ENCODE measurements around the gene ZC3H4. TPM values are rescaled to one million over a fixed set of nuclear protein-coding genes. Genes with fewer than 3 reads are reported as not detected.
"Not testable (repeated sequence)": the region's sequence is repeated elsewhere in the genome, so short reads cannot be mapped to it uniquely, and the experiment has no call there.

The ZC3H4 gene
- total RNA-seq, 1 donor from 2014 or later: 43.5 TPM

- Mint-ChIP-seq H3K36me3 (ENCODE audit: low read depth) (peaks cover 6% of the 10 kb centered on the region), H3K27ac (ENCODE audit: unreplicated experiment) (no peak overlapping the region), H3K27me3 (ENCODE audit: low read depth) (no peaks in the 10 kb centered on the region), H3K4me1 (ENCODE audit: low read depth) (no peaks in the 10 kb centered on the region), H3K9me3 (ENCODE audit: low read depth) (no peaks in the 10 kb centered on the region), H3K4me3 (ENCODE audit: unreplicated experiment) (no peak overlapping the region)
- TF ChIP-seq CTCF (IDR thresholded peaks at IDR 0.05): no peak
- DNase-seq (ENCODE audit: low spot score): no peak
Measured at GRCh38 chr19:47065242-47065641, 48.3 kb downstream of the ZC3H4 start.

GRCh38 chr19:47063874-47064273 lies 49.7 kb downstream of the ZC3H4 start:
- no peak for DNase-seq (ENCODE audit: low spot score)

GRCh38 chr19:47058621-47059022 lies 55.0 kb downstream of the ZC3H4 start:
- peaks cover 18% of the 10 kb centered on the region for H3K4me1 Mint-ChIP-seq (ENCODE audit: low read depth)
- DNase-seq (ENCODE audit: low spot score): no peak
- no peaks in the 10 kb centered on the region for H3K27me3 Mint-ChIP-seq (ENCODE audit: low read depth)
- no peak overlapping the region for H3K27ac Mint-ChIP-seq (ENCODE audit: unreplicated experiment)
- H3K4me3 Mint-ChIP-seq (ENCODE audit: unreplicated experiment): no peak overlapping the region
- peaks cover 2% of the 10 kb centered on the region for H3K36me3 Mint-ChIP-seq (ENCODE audit: low read depth)
- no peaks in the 10 kb centered on the region for H3K9me3 Mint-ChIP-seq (ENCODE audit: low read depth)
- TF ChIP-seq CTCF (IDR thresholded peaks at IDR 0.05): no peak

More at GRCh38 chr19:47063874-47064273, 49.7 kb downstream of the ZC3H4 start:
- no peak overlapping the region for H3K4me3 Mint-ChIP-seq (ENCODE audit: unreplicated experiment)
- no peak for TF ChIP-seq CTCF (IDR thresholded peaks at IDR 0.05)
- no peaks in the 10 kb centered on the region for H3K27me3 Mint-ChIP-seq (ENCODE audit: low read depth)
- H3K9me3 Mint-ChIP-seq (ENCODE audit: low read depth): no peaks in the 10 kb centered on the region
- no peak overlapping the region for H3K27ac Mint-ChIP-seq (ENCODE audit: unreplicated experiment)
- H3K4me1 Mint-ChIP-seq (ENCODE audit: low read depth): no peaks in the 10 kb centered on the region
- peaks cover 5% of the 10 kb centered on the region for H3K36me3 Mint-ChIP-seq (ENCODE audit: low read depth)

GRCh38 chr19:47057328-47057727 lies 56.2 kb downstream of the ZC3H4 start:
- peaks cover 18% of the 10 kb centered on the region for H3K4me1 Mint-ChIP-seq (ENCODE audit: low read depth)
- DNase-seq (ENCODE audit: low spot score): no peak

GRCh38 chr19:47056411-47056810 lies 57.2 kb downstream of the ZC3H4 start:
- Mint-ChIP-seq H3K36me3 (ENCODE audit: low read depth) (no peaks in the 10 kb centered on the region), H3K27ac (ENCODE audit: unreplicated experiment) (no peak overlapping the region), H3K9me3 (ENCODE audit: low read depth) (no peaks in the 10 kb centered on the region), H3K4me1 (ENCODE audit: low read depth) (peaks cover 21% of the 10 kb centered on the region), H3K4me3 (ENCODE audit: unreplicated experiment) (no peak overlapping the region), H3K27me3 (ENCODE audit: low read depth) (no peaks in the 10 kb centered on the region)
- TF ChIP-seq CTCF (IDR thresholded peaks at IDR 0.05): no peak
- DNase-seq (ENCODE audit: low spot score): no peak

More at GRCh38 chr19:47057328-47057727, 56.2 kb downstream of the ZC3H4 start:
- Mint-ChIP-seq H3K27ac (ENCODE audit: unreplicated experiment) (peak overlapping the region; percentile 17), H3K27me3 (ENCODE audit: low read depth) (no peaks in the 10 kb centered on the region), H3K4me3 (ENCODE audit: unreplicated experiment) (no peak overlapping the region), H3K36me3 (ENCODE audit: low read depth) (peaks cover 2% of the 10 kb centered on the region), H3K9me3 (ENCODE audit: low read depth) (no peaks in the 10 kb centered on the region)
- no peak for TF ChIP-seq CTCF (IDR thresholded peaks at IDR 0.05)

- peak overlapping the region; percentile 67 for H3K27ac Mint-ChIP-seq (ENCODE audit: unreplicated experiment)
- DNase-seq (ENCODE audit: low spot score); H3K9me3 Mint-ChIP-seq (ENCODE audit: low read depth); H3K27me3 Mint-ChIP-seq (ENCODE audit: low read depth); H3K36me3 Mint-ChIP-seq (ENCODE audit: low read depth); H3K4me3 Mint-ChIP-seq (ENCODE audit: unreplicated experiment): not testable (repeated sequence)
- peaks cover 30% of the 10 kb centered on the region for H3K4me1 Mint-ChIP-seq (ENCODE audit: low read depth)
Measured at GRCh38 chr19:47050562-47050961, 63.0 kb downstream of the ZC3H4 start.

All from chondrocyte (in vitro differentiated cells).